Activated T-helper 2 cell treated with anti-CD3 and anti-CD28 coated beads, Interferon-gamma antibody, Interleukin-2, Interleukin-4, amounts not matched to agents 10 μg/mL and 5 μg/mL and 100 μg/mL, durations not matched to agents 14 hours and 24 hours and 36 hours (primary cell): Measurements from ENCODE around the gene SHISA6. TPM values are rescaled to one million over a fixed set of nuclear protein-coding genes. Genes with fewer than 3 reads are reported as not detected.

ENCODE experiments used
- DNase-seq: peaks from one replicate; pipeline ENCODE4 v3.0.0; 2021; ENCODE audit warnings: low spot score
- H3K27ac Mint-ChIP-seq: one replicate; pipeline ENCODE4 v1.8.0; 2021; ENCODE audit warnings: mixed read lengths
- H3K27me3 Mint-ChIP-seq: one replicate; pipeline ENCODE4 v1.8.0; 2021; ENCODE audit warnings: low read depth, mixed read lengths
- H3K36me3 Mint-ChIP-seq: one replicate; pipeline ENCODE4 v1.8.0; 2021; ENCODE audit warnings: low read depth, mixed read lengths
- H3K4me1 Mint-ChIP-seq: one replicate; pipeline ENCODE4 v1.8.0; 2021; ENCODE audit warnings: low read depth, mixed read lengths
- H3K4me3 Mint-ChIP-seq: one replicate; pipeline ENCODE4 v1.8.0; 2021; ENCODE audit warnings: low read depth, mild to moderate bottlenecking, moderate library complexity, mixed read lengths
- H3K9me3 Mint-ChIP-seq: one replicate; pipeline ENCODE4 v1.8.0; 2021; ENCODE audit warnings: mixed read lengths
- intact Hi-C: fragments of 100-400 bp; cut with micrococcal nuclease; formaldehyde crosslinking; loops from one replicate; pipeline ENCODE4 v1.15.1; 2023
- total RNA-seq: library from RNA; stranded (reverse); gene quantifications from 2 replicates; pipeline ENCODE4 v1.2.3, GENCODE V29; 2022

SHISA6 gene
- total RNA-seq, 1 donor from 2014 or later: not detected

- Mint-ChIP-seq H3K4me1 (no peaks in the 10 kb centered on the region), H3K27me3 (no peaks in the 10 kb centered on the region), H3K4me3 (no peak overlapping the region), H3K27ac (no peak overlapping the region), H3K9me3 (peaks cover 54% of the 10 kb centered on the region), H3K36me3 (no peaks in the 10 kb centered on the region)
- DNase-seq: no peak
- intact Hi-C loops: no loop called here
These were observed 147.0 kb downstream of the SHISA6 start for GRCh38 chr17:11388054-11388453.

- no peaks in the 10 kb centered on the region for H3K36me3 Mint-ChIP-seq
- no peak overlapping the region for H3K27ac Mint-ChIP-seq
These were observed 148.6 kb downstream of the SHISA6 start for GRCh38 chr17:11389583-11389982.

GRCh38 chr17:11391134-11391533, 150.1 kb downstream of the SHISA6 start:
- no peak for DNase-seq
- Mint-ChIP-seq H3K4me3 (no peak overlapping the region), H3K36me3 (no peaks in the 10 kb centered on the region), H3K4me1 (no peaks in the 10 kb centered on the region), H3K27me3 (no peaks in the 10 kb centered on the region), H3K27ac (no peak overlapping the region), H3K9me3 (peaks cover 32% of the 10 kb centered on the region)
- intact Hi-C loops: no loop called here

More at GRCh38 chr17:11389583-11389982, 148.6 kb downstream of the SHISA6 start:
- no peaks in the 10 kb centered on the region for H3K4me1 Mint-ChIP-seq
- H3K9me3 Mint-ChIP-seq: peaks cover 47% of the 10 kb centered on the region
- no peak overlapping the region for H3K4me3 Mint-ChIP-seq
- H3K27me3 Mint-ChIP-seq: no peaks in the 10 kb centered on the region
- DNase-seq: no peak
- intact Hi-C loops: no loop called here

GRCh38 chr17:11404431-11405276, 163.6 kb downstream of the SHISA6 start:
- H3K27me3 Mint-ChIP-seq: no peaks in the 10 kb centered on the region
- no peak overlapping the region for H3K27ac Mint-ChIP-seq
- DNase-seq: no peak
- no peaks in the 10 kb centered on the region for H3K36me3 Mint-ChIP-seq
- peaks cover 57% of the 10 kb centered on the region for H3K9me3 Mint-ChIP-seq
- no peak overlapping the region for H3K4me3 Mint-ChIP-seq
- H3K4me1 Mint-ChIP-seq: no peaks in the 10 kb centered on the region
- intact Hi-C loops: no loop called here

- no peaks in the 10 kb centered on the region for H3K4me1 Mint-ChIP-seq
- H3K4me3 Mint-ChIP-seq: no peak overlapping the region
- H3K36me3 Mint-ChIP-seq: no peaks in the 10 kb centered on the region
- DNase-seq: no peak
- intact Hi-C loops: no loop called here
- no peaks in the 10 kb centered on the region for H3K27me3 Mint-ChIP-seq
- peaks cover 43% of the 10 kb centered on the region for H3K9me3 Mint-ChIP-seq
- H3K27ac Mint-ChIP-seq: no peak overlapping the region
These were observed 165.7 kb downstream of the SHISA6 start for GRCh38 chr17:11406716-11407115.

- Mint-ChIP-seq H3K9me3 (peaks cover 10% of the 10 kb centered on the region), H3K36me3 (no peaks in the 10 kb centered on the region), H3K4me3 (no peak overlapping the region), H3K4me1 (no peaks in the 10 kb centered on the region), H3K27me3 (no peaks in the 10 kb centered on the region), H3K27ac (no peak overlapping the region)
- intact Hi-C loops: no loop called here
- DNase-seq: no peak
These were observed 171.6 kb downstream of the SHISA6 start for GRCh38 chr17:11412654-11413053.

GRCh38 chr17:11418342-11418741, 177.3 kb downstream of the SHISA6 start:
- no peak for DNase-seq
- Mint-ChIP-seq H3K36me3 (no peaks in the 10 kb centered on the region), H3K27ac (no peak overlapping the region), H3K4me1 (no peaks in the 10 kb centered on the region), H3K9me3 (peaks cover 30% of the 10 kb centered on the region), H3K27me3 (no peaks in the 10 kb centered on the region), H3K4me3 (no peak overlapping the region)
- intact Hi-C loops: no loop called here

- peaks cover 39% of the 10 kb centered on the region for H3K9me3 Mint-ChIP-seq
- DNase-seq: no peak
- H3K27ac Mint-ChIP-seq: no peak overlapping the region
- no peaks in the 10 kb centered on the region for H3K27me3 Mint-ChIP-seq
- H3K4me3 Mint-ChIP-seq: no peak overlapping the region
- H3K4me1 Mint-ChIP-seq: no peaks in the 10 kb centered on the region
- no peaks in the 10 kb centered on the region for H3K36me3 Mint-ChIP-seq
- intact Hi-C loops: no loop called here
These were observed 189.7 kb downstream of the SHISA6 start for GRCh38 chr17:11430751-11431150.

GRCh38 chr17:11438673-11439072, 197.7 kb downstream of the SHISA6 start:
- no peaks in the 10 kb centered on the region for H3K27me3 Mint-ChIP-seq
- H3K4me3 Mint-ChIP-seq: no peak overlapping the region
- H3K36me3 Mint-ChIP-seq: no peaks in the 10 kb centered on the region
- H3K9me3 Mint-ChIP-seq: peaks cover 28% of the 10 kb centered on the region
- intact Hi-C loops: no loop called here
- H3K4me1 Mint-ChIP-seq: no peaks in the 10 kb centered on the region
- DNase-seq: no peak
- no peak overlapping the region for H3K27ac Mint-ChIP-seq

GRCh38 chr17:11441004-11441403, 200.0 kb downstream of the SHISA6 start:
- Mint-ChIP-seq H3K36me3 (no peaks in the 10 kb centered on the region), H3K9me3 (peaks cover 31% of the 10 kb centered on the region), H3K4me1 (no peaks in the 10 kb centered on the region), H3K27me3 (no peaks in the 10 kb centered on the region), H3K4me3 (no peak overlapping the region), H3K27ac (no peak overlapping the region)
- intact Hi-C loops: no loop called here
- no peak for DNase-seq

- Mint-ChIP-seq H3K36me3 (no peaks in the 10 kb centered on the region), H3K4me3 (no peak overlapping the region), H3K27me3 (no peaks in the 10 kb centered on the region), H3K27ac (no peak overlapping the region), H3K4me1 (no peaks in the 10 kb centered on the region), H3K9me3 (peaks cover 24% of the 10 kb centered on the region)
- DNase-seq: no peak
- intact Hi-C loops: no loop called here
These were observed 205.3 kb downstream of the SHISA6 start for GRCh38 chr17:11446316-11446715.

GRCh38 chr17:11454096-11454495, 213.1 kb downstream of the SHISA6 start:
- Mint-ChIP-seq H3K27me3 (no peaks in the 10 kb centered on the region), H3K4me3 (no peak overlapping the region), H3K36me3 (no peaks in the 10 kb centered on the region), H3K4me1 (no peaks in the 10 kb centered on the region), H3K27ac (no peak overlapping the region), H3K9me3 (peaks cover 44% of the 10 kb centered on the region)
- DNase-seq: no peak
- intact Hi-C loops: no loop called here

- intact Hi-C loops: no loop called here
- H3K27ac Mint-ChIP-seq: no peak overlapping the region
- H3K9me3 Mint-ChIP-seq: peaks cover 43% of the 10 kb centered on the region
- H3K36me3 Mint-ChIP-seq: no peaks in the 10 kb centered on the region
- no peak for DNase-seq
- H3K27me3 Mint-ChIP-seq: no peaks in the 10 kb centered on the region
- H3K4me3 Mint-ChIP-seq: no peak overlapping the region
- no peaks in the 10 kb centered on the region for H3K4me1 Mint-ChIP-seq
These were observed 217.3 kb downstream of the SHISA6 start for GRCh38 chr17:11458279-11458678.
